HG02623 (cell line): ENCODE data around the gene CBX4.

Experiments
- ATAC-seq: cut with Tn5 transposase; IDR thresholded peaks from one replicate; pipeline ENCODE4 v1.9.1; 2021; ENCODE audit warnings: moderate library complexity; ENCODE audit not compliant: unreplicated experiment

CBX4 gene

GRCh38 chr17:79839356-79840268 is at the start of gene CBX4:
CBX4 (minus strand) TSS chr17:79839440; CDS start chr17:79839251, 189 bp downstream.
- ATAC-seq, result peak; percentile 59

DNA sequence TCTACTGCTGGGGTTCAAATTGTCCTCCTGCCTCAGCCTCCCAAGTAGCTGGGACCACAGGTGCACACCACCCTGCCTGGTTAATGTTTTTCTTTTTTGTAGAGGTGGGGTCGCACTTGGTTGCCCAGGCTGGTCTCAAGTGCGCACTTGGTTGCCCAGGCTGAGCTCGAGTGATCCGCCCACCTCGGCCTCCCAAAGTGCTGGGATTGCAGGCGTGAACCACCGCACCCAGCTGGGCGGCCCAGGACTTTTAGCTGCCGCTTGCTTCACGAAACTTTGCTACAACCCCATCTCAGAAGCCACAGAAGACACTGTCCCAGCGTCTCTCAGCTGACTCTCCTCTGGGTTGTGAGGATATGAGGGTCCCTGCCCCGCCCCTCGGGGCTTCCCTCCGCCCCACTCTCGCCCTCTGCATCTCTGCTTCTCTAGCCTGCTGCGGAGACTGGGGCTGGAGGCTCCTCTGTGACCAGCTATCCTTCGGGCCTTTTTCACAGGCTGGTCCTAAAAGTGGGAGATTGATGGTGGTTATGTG is 48.8 kb upstream of the CBX4 start:
- no peak for ATAC-seq

GRCh38 chr17:79887451-79887991 is 48.3 kb upstream of the CBX4 start:
- no peak for ATAC-seq

DNA sequence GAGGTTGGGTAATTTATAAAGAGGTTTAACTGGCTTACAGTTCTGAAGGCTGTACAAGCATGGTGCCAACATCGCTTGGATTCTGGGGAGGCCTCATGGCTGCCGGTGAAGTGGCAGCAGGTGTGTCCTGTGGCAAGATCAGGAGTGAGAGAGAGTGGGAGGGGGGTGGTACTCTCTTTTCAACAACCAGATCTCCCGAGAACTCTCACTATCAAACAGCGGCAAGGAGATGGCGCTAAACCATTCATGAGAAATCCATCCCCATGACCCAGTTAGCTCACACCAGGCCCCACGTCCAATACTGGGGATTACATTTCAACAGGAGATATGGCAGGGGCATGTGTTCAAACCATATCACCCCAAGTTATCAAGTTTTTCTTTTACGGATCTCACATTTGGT is 44.0 kb upstream of the CBX4 start:
- ATAC-seq, result no peak

DNA sequence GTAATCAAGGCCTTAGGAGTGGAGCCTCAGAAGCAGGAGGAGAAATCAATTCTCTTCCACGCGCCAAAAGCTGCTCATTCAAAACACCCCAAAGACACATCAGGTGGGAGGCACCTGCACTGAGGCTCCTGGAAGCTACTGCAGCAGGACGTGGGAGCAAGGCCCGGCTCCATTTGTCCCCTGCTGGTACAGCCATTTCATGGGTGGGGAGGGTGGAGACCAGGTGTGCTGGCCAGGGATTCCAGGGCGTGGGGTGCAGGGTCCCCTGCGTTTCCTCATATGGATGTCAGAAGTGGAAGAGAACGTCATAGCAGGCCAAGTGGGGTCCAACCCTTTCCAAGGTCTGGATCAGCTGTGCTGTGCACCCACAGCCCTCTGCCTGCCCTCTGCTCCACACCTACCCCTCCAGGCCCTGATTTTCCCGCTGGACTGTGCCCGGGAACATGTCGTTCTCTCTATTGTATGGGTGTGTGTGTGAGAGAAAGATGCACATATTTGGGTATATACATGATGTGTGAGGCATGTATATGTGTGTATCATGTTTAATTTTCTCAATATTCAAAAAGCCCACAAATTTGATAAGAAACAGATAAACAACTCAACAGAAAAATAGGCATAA is 39.2 kb upstream of the CBX4 start:
- no peak for ATAC-seq

- ATAC-seq, result no peak
Measured at GRCh38 chr17:79877041-79877440, 37.8 kb upstream of the CBX4 start.

DNA sequence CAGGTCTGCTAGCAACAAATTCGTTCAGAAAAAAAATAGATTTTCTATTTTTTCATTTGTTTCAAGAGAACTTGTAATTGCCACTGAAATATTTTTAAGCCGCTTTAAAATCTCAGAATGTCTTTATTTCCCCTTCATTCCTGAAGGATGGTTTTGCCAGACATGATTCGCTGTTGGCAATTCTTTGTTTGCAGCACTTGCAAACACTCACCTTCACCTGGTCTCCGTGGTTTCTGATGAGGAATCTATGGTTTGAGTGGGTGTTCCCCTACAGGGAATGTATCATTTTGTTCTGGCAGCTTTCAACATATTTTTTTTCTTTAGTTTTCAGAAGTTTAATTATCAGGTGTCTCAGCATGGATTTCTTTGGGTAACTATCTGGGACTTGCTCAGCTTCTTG is 36.3 kb upstream of the CBX4 start:
- no peak for ATAC-seq

DNA sequence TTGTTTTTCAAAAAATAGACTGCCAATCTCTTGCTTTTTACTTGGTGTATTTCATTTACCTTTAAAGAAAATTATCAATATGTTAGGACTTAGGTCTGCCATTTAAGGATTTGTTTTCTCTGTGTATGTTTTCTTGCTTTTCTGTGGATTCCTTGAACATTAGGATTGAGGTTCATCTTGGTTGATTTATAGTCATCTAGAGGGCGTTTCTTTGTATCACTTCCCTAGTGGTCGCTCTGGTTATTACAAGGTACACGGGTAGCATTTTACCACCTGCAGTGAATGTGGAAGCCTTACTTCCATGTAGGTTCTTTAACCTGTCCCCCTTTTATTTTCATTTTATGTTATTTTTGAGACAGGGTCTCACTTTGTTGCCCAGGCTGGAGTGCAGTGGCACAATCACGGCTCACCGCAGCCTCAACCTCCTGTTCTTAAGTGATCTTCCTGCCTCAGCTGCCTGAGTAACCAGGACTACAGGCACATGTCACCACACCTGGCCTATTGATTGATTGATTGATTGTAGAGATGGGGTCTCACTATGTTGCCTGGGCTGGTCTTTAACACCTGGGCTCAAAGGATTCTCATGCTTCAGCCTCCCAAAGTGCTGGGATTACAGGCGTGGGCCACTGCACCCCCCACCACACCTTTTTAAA is 35.2 kb upstream of the CBX4 start:
- no peak for ATAC-seq

DNA sequence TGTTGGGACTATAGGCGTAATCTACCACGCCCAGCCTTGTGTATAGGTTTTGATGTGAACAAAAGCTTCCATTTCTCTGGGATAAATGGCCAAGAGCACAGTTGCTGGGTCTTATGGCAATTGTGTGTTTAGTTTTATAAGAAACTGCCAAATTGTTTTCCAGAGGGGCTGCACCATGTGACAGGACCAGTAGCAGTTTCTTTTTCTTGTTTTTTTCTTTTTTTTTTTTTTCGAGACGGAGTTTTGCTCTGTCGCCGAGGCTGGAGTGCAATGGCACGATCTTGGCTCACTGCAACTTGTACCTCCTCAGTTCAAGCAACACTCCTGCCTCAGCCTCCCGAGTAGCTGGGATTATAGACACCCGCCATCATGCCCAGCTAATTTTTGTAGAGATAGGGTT is 34.3 kb upstream of the CBX4 start:
- ATAC-seq, result no peak

GRCh38 chr17:79872762-79873161 is 33.5 kb upstream of the CBX4 start:
- no peak for ATAC-seq

DNA sequence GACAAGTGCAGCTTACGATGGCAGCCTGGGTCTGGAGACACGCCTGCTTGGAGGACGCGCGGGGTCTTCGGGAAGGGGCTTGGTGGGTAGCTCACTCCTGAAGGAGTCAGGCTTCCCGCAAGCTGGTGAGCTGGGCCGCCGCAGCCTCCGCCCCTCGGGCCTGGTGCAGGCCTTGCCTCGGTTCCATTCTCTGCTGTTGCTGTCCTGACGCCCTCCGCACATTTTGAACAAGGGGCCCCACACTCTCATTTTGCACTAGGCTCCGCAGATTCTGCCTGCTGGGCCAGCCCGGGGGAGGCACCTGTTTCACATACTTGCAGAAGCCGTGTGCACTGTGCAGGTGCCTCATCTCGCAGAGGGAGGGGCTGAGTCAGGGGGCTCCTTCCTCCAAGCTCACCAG is 31.9 kb upstream of the CBX4 start:
- ATAC-seq, result no peak

DNA sequence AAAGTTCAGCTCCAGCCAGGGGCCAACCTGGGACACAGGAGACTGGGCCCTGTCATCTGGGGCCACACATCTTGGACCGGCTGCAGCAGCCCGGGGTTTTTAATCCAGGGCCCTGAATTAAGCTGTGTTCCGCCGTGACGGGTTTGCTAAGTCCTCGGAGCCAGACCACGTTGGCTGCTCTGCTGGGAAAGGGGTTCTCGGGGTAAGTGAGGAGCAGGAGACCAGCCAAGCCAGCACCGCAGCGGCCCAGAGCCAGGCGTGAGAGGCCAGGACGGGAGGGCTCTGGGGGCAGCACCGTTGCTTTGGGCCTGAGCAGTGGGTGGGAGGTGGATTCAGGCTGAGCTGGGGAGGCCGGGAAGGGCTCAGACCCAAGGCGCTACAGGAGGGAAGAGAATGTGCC is 31.3 kb upstream of the CBX4 start:
- ATAC-seq, result no peak

DNA sequence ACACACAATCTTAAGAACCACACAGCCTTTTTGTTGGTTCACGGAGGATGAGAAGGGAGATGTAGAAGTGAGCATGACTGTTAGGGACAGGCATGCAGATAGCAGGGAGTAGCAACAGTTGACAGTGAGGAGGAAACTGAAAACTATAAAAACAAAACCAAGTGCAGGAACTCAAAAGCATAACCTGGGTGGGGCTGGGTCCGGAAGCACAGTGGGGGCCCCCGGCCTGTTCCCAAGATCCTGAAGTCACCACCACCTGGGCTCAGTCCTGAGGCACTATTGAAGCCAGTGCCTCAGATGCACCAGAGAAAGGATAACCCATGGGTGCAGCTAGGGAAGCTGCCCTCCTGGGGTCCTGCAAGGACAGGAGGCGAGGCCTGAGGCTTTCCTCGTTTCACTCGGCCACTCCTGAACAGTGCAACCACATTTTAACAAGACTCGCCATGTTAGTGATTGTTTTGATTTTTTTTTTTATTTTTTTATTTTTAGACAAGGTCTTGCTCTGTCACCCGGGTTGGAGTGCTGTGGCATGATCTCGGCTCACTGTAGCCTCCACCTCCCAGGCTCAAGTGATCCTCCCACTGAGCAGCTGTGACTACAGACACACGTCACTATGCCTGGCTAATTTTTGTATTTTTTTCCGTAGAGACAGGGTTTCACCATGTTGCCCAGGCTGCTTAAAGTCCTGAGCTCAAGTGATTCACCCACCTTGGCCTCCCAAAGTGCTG is 27.7 kb upstream of the CBX4 start:
- ATAC-seq, result no peak

DNA sequence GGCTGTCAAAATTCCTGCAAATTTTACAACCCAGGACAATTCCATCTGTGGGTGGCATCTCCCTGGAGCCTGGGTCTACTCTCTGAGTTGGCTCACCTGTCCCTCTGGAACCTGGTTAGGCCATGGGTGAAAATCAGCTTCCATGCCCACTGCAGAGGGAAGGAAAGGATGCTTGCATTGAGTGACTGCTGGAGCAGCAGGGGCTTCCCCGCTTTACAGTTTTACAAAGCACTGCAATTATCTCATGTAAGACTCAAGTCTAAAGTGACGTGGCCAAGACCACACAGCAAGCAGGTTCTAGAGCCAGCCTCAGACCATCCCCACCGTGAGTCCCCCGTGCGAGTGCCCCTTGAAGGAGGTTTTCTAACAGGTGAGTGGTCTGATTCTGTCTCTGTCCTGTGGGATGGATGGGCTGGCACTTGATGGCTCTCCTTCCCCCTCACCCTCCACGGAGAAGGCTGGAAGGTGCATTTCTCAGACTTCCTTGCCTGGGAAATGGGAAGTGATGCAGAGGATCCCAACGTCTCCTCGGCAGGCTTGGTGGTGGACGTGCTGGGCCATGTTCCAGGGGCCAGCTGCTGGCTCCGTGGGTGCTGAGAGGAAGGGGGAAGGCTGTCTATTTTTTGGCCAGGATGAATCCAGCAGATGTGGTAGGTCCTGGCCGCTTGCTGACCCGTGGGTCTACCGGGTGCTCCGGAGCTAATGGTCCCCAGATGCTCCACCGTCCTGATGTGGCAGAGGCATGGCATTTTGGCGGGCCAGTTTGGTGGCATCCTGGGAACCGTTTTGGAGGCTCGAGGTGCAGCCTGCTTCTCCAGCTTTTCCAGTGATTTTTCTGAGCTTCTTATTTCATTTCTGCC is 26.3 kb upstream of the CBX4 start:
- ATAC-seq, result no peak

GRCh38 chr17:79864617-79865250 is 25.5 kb upstream of the CBX4 start:
- no peak for ATAC-seq

DNA sequence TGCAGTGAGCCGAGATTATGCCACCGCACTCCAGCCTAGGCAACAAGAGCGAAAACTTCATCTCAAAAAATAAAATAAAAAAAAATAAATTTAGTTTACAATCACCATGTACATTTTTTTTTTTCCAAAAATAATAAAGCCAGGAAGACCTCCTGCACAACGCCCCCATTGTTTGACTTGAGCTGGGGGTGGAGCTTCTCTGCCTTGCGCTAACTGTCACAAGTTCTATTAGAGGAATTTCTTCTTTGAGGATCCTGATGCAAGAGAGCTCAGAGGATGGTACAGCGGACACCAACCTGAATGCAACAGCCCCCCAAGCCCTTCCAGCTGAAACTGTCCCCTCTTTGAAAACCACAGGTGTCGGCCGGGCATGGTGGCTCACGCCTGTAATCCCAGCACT is 24.9 kb upstream of the CBX4 start:
- ATAC-seq, result no peak

DNA sequence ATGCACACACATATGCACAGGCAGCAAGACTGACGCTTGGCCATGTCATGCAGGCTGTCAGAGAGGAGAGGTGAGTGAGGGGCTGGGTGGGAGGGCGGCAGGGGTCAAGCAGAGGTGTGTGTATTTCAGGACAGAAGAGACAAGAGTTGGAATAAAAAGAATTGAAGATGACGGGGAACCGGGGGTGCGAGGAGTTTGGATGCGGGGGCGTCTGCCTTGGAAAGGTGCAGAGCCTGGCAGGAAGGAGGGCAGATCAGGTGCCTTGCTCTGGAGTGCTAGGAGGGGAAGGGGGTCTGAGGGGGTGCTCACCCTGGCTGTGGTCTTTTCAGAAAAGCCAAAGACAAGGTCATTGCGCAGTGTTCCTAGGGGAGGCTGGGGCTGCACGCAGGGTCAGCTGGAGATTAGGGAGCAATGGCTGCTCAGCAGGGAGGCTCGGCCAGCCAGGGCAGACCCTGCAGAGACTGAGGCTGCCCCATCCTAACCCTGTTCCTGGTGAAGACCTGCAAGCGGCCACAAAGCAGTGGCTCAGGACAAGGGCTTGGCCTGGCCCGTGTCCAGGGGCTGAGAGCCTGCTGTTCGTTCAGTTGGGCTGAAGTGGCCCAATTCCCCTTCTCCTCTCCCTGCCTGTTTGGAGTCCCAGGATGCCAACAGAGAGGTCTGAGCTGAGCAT is 23.7 kb upstream of the CBX4 start:
- ATAC-seq, result no peak

DNA sequence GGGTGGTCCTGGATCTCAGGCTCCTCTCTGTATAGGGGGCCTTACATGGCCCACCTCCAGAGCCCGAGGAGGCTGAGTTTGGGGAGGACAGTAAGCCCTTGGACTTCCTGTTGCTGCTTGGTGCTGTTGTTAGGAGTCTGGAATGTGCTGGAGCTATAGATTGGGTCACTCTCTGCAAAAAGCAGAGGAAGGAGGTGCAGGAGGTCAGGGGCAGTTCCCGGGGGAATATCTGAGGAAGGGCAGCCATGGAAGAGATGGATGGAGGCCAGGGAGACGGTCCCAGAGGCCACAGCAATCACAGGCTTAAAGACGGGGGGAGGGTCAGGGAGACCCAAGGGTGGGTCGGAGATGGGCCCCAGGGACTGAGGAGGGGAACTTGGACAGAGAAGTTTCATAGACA is 23.0 kb upstream of the CBX4 start:
- ATAC-seq, result no peak
